ENCODE results near the gene LGR6.

The LGR6 gene

DNA sequence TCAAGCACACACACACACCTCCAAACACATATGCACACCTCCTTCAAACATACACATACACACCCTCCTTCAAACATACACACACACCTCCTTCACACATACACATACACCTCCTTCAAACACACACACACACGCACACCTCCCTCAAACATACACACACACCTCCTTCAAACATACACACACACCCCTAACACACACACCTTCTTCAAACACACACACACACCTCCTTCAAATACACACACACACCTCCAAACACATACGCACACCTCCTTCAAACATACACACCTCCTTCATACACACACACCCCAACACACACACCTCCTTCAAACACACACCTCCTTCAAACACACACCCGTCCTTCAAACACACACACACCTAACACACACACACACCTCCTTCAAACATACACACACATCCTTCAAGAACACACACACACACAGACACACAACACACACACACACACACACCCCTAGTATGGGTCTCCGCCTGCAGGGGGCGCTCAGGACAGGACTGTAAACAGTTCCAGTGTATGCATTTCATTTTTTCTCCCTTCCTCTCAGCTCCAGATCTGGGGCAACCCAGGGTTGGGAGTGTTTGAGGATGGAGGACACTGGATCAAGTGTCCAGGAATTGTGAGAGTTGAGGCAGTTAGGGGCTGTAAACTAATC lies 12.1 kb downstream of the LGR6 start:
- no peaks in the 10 kb centered on the region for H3K36me3 ChIP-seq (ENCODE audit: low read depth)
- no peak overlapping the region for H3K27ac ChIP-seq (ENCODE audit: poor library complexity, severe bottlenecking)
- ATAC-seq (ENCODE audit: low read depth) (no peak), DNase-seq (ENCODE audit: low spot score) (no peak)
- H3K9me3 ChIP-seq (ENCODE audit: severe bottlenecking): no peaks in the 10 kb centered on the region
- peaks cover 4% of the 10 kb centered on the region for H3K4me1 ChIP-seq (ENCODE audit: insufficient read depth, poor library complexity, severe bottlenecking)
- no peaks in the 10 kb centered on the region for H3K27me3 ChIP-seq (ENCODE audit: insufficient read depth, poor library complexity, severe bottlenecking)
- TF ChIP-seq, protein P1, sequence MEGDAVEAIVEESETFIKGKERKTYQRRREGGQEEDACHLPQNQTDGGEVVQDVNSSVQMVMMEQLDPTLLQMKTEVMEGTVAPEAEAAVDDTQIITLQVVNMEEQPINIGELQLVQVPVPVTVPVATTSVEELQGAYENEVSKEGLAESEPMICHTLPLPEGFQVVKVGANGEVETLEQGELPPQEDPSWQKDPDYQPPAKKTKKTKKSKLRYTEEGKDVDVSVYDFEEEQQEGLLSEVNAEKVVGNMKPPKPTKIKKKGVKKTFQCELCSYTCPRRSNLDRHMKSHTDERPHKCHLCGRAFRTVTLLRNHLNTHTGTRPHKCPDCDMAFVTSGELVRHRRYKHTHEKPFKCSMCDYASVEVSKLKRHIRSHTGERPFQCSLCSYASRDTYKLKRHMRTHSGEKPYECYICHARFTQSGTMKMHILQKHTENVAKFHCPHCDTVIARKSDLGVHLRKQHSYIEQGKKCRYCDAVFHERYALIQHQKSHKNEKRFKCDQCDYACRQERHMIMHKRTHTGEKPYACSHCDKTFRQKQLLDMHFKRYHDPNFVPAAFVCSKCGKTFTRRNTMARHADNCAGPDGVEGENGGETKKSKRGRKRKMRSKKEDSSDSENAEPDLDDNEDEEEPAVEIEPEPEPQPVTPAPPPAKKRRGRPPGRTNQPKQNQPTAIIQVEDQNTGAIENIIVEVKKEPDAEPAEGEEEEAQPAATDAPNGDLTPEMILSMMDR (IDR thresholded peaks at IDR 0.05; ENCODE audit: poor library complexity, severe bottlenecking): no peak
- no peak overlapping the region for H3K4me3 ChIP-seq (ENCODE audit: severe bottlenecking)

DNA sequence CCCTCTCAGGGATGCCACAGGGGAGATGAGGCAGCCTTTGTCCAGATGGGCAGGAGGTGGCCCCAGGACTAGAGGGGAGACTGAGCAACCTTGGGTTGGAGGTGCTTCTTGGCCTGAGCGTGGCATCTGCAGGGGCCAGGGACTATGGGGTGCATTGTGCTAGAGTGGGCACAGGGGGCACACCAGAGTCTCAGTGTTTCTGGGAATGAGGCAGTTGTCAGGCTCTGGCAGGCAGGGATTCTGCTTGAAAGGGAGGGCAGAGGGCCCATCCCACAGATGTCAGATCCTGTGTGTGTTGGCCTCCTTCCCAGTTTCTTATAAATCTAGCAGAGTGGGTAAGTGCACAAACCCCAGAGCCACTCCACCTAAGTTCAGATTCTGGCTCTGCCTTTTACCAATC lies 13.7 kb downstream of the LGR6 start:
- Histone ChIP-seq H3K9me3 (ENCODE audit: severe bottlenecking) (no peaks in the 10 kb centered on the region), H3K4me3 (ENCODE audit: severe bottlenecking) (no peak overlapping the region), H3K27ac (ENCODE audit: poor library complexity, severe bottlenecking) (no peak overlapping the region), H3K36me3 (ENCODE audit: low read depth) (no peaks in the 10 kb centered on the region), H3K27me3 (ENCODE audit: insufficient read depth, poor library complexity, severe bottlenecking) (no peaks in the 10 kb centered on the region), H3K4me1 (ENCODE audit: insufficient read depth, poor library complexity, severe bottlenecking) (no peaks in the 10 kb centered on the region)
- TF ChIP-seq, protein P1 (IDR thresholded peaks at IDR 0.05; ENCODE audit: poor library complexity, severe bottlenecking): peak; percentile 17
- peak; percentile 44; the same call in 2 of the 3 replicates for ATAC-seq (ENCODE audit: low read depth)
- no peak for DNase-seq (ENCODE audit: low spot score)

DNA sequence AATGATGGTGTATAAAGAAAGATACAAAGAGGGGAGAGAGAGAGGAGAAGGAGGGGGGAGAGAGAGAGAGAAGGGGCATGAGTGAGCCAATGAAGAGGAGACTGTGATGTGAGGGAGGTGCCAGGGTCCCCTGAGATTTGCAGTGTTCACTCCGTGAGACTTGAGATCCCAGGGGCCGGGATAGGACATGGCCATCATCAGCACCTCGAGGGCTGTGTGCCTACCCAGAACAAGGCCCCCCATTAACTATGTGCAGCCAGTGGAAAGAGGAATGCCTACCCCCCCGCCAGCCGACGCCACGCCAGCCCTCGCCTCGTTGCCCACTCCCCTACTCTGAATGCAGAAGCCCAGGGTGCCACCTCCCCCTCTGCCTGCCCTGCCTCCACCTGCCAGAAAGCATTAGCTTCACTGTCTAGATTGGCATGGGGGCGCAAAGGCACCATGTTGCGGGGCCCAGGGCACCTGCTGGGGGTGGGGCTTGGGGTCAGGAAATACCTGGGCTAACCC lies 14.8 kb downstream of the LGR6 start:
- Histone ChIP-seq H3K9me3 (ENCODE audit: severe bottlenecking) (no peaks in the 10 kb centered on the region), H3K27me3 (ENCODE audit: insufficient read depth, poor library complexity, severe bottlenecking) (no peaks in the 10 kb centered on the region), H3K36me3 (ENCODE audit: low read depth) (no peaks in the 10 kb centered on the region), H3K27ac (ENCODE audit: poor library complexity, severe bottlenecking) (no peak overlapping the region), H3K4me1 (ENCODE audit: insufficient read depth, poor library complexity, severe bottlenecking) (no peaks in the 10 kb centered on the region), H3K4me3 (ENCODE audit: severe bottlenecking) (no peak overlapping the region)
- DNase-seq (ENCODE audit: low spot score): no peak
- ATAC-seq (ENCODE audit: low read depth): no peak
- TF ChIP-seq, protein P1 (IDR thresholded peaks at IDR 0.05; ENCODE audit: poor library complexity, severe bottlenecking): no peak

DNA sequence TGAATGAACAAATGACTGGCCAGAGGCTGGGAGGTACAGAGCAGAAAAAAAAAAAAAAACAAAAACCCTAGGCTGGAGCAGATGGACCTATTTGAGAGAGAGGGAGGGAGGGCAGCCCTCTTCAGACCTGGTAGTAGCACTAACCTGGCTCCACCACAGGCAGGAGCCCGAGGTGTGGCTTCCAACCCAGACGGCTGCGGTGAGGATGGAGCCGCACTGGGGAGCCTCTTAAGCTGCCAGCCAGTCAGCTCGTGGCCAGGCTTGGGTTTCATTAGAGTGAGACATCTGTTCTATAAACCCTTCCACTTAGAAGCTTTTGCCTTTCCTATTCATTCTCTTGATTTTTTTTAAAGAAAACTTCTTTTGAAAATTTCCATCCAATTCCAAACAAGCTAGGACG lies 16.8 kb downstream of the LGR6 start:
- H3K27ac ChIP-seq (ENCODE audit: poor library complexity, severe bottlenecking): no peak overlapping the region
- H3K36me3 ChIP-seq (ENCODE audit: low read depth): no peaks in the 10 kb centered on the region
- peak; percentile 85 for ATAC-seq (ENCODE audit: low read depth)
- no peaks in the 10 kb centered on the region for H3K9me3 ChIP-seq (ENCODE audit: severe bottlenecking)
- TF ChIP-seq, protein P1 (IDR thresholded peaks at IDR 0.05; ENCODE audit: poor library complexity, severe bottlenecking): peak; percentile 74
- H3K4me3 ChIP-seq (ENCODE audit: severe bottlenecking): no peak overlapping the region
- no peak for DNase-seq (ENCODE audit: low spot score)
- H3K27me3 ChIP-seq (ENCODE audit: insufficient read depth, poor library complexity, severe bottlenecking): no peaks in the 10 kb centered on the region
- H3K4me1 ChIP-seq (ENCODE audit: insufficient read depth, poor library complexity, severe bottlenecking): no peaks in the 10 kb centered on the region

DNA sequence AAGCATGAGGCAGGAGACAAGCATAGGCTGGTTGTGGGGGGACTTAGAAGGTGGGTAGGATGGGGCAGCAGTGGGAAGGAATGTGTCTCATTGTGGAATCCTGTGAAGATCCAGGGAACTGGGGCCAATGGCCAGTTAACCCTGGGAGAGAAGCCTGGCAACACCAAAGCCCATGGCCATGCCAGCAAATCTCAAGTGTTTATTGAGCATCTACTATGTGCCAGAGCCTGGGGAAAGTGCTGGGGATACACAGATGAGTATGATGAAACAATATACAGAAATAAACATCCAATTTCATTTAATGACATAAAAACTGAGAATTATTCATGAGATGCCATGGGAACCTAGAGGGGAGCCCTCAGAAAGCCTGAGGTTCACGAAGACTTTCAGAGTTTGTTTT lies 17.4 kb downstream of the LGR6 start:
- TF ChIP-seq, protein P1 (IDR thresholded peaks at IDR 0.05; ENCODE audit: poor library complexity, severe bottlenecking): no peak
- H3K27me3 ChIP-seq (ENCODE audit: insufficient read depth, poor library complexity, severe bottlenecking): no peaks in the 10 kb centered on the region
- H3K4me3 ChIP-seq (ENCODE audit: severe bottlenecking): no peak overlapping the region
- no peak overlapping the region for H3K27ac ChIP-seq (ENCODE audit: poor library complexity, severe bottlenecking)
- no peak for ATAC-seq (ENCODE audit: low read depth)
- H3K9me3 ChIP-seq (ENCODE audit: severe bottlenecking): no peaks in the 10 kb centered on the region
- H3K4me1 ChIP-seq (ENCODE audit: insufficient read depth, poor library complexity, severe bottlenecking): no peaks in the 10 kb centered on the region
- no peaks in the 10 kb centered on the region for H3K36me3 ChIP-seq (ENCODE audit: low read depth)
- DNase-seq (ENCODE audit: low spot score): no peak

All from RWPE2 (cell line).